ENCODE data around the gene DNAJB4.
A peak's percentile ranks its signal among the peaks of the same experiment; 100 is the strongest.
"Not testable (repeated sequence)": the region's sequence is repeated elsewhere in the genome, so short reads cannot be mapped to it uniquely, and the experiment has no call there.

Gene DNAJB4

DNA sequence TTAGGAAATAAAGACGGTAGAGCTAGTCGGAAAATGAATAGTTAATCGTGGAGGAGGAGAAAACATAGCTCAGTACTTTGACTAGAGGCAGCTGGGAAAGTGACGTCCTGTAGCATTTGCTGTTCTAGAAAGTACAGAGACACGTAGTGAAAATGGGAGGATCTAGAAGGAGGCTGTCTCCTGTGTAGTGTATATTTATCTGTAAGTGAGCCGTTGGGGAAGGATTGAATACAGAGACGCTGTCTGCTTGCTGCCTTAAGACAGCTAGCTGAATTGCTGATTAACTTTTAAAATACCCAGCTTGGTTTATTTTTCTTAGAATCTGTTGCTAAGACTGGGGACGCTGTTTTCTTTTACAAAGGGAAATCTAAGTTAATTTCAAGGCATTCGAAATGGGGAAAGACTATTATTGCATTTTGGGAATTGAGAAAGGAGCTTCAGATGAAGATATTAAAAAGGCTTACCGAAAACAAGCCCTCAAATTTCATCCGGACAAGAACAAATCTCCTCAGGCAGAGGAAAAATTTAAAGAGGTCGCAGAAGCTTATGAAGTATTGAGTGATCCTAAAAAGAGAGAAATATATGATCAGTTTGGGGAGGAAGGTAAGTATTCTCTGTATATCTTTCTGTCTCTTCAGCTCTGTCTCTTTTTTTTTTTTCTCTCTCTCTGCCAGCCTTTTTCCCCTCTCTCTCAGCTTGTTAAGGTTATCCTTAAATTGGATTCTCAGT, at the start of gene DNAJB4:
TSS of gene DNAJB4 (plus strand) at position 221 of the 729 bp plus-strand sequence. CDS start at position 393, 172 bp downstream.
- peak in 1 of 2 donors; percentile 25 for DNase-seq (ENCODE audit: low read depth in 2 of 2)

DNA sequence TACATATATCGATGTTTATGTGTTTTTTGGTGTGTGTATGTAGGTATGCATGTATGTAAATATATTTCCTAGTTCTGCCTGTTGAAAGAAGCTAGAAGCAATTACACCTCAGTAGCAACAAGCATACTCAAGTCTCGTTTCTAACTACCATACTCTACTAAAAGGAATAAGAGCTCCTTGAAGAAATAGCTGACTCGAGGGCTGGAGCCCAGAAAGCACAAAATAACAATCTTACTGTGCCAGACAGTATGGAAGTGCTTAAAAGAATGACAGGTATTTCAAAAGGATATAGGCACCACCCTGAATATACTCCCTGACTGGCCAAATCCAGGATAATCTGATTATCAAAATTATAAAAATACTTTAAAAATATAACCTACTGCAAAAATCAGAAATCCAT, 49.0 kb upstream of the DNAJB4 start:
- no peak for DNase-seq (ENCODE audit: low read depth in 2 of 2)

DNA sequence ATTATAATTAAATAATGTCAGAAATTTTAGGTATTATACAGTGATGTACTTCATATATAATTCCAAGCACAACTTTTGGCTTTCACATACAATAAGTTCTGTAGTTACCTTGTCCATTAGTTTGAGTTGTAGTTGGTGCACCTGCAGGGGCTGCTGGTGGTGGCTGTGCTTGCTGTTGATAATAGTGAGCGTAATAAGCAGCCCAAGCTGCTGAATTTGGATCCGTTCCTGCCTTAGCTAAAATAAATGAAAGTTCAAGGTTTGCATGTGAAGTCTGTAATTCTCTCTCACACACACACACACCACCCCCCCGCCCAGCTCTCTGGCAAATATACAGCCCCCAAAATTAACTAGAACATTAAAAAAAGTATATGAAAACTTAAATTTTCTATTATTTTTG, 48.3 kb upstream of the DNAJB4 start:
- DNase-seq (ENCODE audit: low read depth in 2 of 2): no peak

DNA sequence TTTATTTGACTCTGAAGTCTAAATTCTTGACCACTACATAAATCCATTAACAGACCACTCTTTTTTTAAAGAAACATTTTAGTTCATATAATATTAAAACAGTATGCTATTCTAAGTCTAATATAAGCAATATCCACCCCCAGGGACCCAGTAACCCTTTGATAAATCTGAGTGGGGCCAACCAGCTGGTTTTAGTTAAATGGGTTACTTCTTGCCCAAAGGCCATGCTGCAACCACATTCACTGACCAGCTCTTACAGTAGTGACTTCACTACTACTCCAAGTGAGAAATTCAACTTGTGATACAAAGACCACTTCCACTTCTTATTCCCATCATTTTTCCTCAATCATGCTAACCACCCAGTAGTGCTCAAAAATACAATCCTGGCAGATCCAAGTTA, 46.3 kb upstream of the DNAJB4 start:
- DNase-seq (ENCODE audit: low read depth in 2 of 2): no peak

DNA sequence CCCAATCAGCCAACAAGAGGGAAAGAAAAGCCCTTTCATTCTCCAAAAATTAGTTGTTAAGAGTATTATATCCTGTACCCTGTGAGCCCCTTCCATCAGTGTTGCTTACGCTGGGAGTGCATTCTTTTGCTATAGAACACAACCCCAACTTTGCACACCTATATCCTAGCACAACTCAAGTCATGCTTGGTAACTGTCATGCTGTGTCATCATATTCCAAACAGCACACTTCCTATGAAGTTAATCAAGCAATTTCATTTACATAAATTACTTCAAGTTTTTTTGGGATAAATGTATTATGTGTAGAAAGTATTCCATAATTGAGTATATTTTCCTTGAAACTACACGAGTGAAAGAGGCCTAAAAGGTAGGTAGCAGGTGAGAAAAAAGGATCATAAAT, 45.9 kb upstream of the DNAJB4 start:
- DNase-seq (ENCODE audit: low read depth in 2 of 2): no peak

DNA sequence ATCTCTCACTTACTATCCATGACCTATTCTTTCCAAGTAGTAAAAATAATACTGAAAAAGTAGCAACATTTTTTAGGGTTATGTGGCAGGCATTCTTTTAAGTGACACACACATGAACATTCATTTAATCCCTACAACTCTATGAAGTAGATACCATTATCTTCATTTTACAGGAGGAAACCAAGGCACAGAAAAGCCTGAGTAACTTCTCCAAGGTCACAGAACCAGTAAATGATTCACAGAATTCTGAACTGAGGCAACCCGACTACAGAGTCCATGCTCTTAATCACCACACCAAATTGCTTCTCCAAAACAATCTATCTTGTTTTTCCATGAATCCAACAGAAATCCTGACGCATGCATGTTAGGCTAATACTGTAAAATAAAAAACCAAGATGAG, 43.3 kb upstream of the DNAJB4 start:
- no peak for DNase-seq (ENCODE audit: low read depth in 2 of 2)

DNA sequence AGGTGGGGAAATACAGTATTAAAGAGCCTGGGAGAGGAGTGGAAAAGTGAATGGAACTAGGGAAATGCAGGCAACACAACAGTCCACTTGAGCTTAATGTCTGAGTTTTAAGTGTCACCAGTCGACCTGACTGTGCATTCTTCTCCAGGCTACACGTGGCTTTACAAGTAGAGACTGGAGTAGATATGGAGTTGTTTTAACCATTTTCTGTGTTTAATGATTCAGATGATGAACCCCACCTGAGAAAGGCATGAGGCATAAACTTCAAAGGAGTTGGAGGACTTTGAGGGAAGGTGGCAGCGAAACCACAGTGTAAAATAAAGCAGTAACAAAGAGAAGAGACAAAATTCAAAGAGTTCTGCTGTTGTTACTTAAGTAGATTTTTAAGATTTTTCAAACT, 38.4 kb upstream of the DNAJB4 start:
- no peak for DNase-seq (ENCODE audit: low read depth in 2 of 2)

DNA sequence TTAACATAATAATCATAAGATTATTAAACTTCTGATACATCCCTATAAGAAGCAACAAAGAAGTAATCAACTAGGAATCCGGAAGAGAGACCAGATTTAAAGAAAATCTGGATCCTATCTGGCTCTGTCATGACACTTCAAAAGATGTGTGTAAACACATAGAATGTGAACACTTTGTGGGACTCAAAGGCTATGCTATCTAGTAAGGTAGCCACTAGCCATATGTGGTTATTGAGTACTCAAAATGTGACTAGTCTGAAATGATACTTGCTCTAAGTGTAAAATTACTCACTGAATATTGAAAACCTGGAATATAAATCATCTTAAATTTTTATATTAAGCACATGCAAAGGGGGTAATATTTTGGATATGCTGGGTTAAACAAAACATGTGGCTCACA, 34.5 kb upstream of the DNAJB4 start:
- no peak for DNase-seq (ENCODE audit: low read depth in 2 of 2)

DNA sequence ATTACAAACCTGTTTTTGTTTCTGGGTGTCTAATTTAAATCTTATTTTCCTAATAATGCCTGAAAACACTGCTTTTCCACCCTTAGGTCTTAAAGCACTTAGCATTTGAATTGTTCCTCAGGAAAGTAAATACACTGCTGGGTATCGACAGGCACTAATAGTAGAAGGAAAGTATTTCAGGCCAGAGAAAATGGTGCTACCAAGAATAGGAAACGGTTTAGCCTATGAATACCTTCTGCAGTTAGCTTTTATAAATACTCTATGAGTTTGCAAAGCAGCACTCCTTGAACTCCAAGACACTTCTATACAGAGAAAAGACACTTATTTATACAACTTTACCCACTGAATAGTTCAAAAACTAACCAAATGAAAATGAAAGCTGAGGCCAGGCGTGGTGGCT, 32.7 kb upstream of the DNAJB4 start:
- no peak for DNase-seq (ENCODE audit: low read depth in 2 of 2)

DNA sequence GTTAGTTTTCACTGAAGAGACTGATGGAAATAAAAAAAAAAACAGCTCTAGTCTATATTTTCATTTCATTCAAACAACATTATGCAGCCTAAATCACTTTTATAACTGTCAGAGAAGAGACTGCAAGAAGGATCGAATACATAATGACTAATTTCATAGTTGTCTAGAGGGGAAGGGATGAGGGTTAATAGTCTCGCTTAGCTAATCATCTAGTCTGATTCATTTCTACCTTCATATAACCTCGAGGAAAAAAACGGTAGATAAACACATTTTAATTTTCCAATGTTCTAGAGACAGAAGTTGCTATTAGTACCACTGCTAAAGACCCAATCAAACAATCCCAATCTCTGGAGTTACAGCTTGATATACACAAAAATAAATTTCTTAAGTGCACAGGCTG, 29.4 kb upstream of the DNAJB4 start:
- no peak for DNase-seq (ENCODE audit: low read depth in 2 of 2)

DNA sequence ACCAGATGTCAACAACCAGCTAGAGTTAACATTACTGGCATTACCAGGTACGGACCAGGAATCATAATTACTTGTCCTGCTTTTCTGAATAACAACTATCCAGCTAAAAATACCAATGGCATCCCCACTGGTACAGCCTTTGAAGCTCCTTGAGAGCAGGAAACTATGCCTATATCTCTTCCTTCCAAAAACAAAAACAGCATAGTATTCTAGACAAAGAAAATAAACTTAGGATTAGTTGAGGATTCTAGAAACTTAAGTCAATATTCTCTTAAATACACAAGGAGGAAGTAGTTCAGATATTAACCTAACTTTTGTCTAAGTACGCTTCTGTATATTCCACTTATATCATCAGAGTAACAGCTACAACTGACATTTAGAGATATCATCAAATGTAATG, 28.8 kb upstream of the DNAJB4 start:
- DNase-seq (ENCODE audit: low read depth in 2 of 2): no peak

DNA sequence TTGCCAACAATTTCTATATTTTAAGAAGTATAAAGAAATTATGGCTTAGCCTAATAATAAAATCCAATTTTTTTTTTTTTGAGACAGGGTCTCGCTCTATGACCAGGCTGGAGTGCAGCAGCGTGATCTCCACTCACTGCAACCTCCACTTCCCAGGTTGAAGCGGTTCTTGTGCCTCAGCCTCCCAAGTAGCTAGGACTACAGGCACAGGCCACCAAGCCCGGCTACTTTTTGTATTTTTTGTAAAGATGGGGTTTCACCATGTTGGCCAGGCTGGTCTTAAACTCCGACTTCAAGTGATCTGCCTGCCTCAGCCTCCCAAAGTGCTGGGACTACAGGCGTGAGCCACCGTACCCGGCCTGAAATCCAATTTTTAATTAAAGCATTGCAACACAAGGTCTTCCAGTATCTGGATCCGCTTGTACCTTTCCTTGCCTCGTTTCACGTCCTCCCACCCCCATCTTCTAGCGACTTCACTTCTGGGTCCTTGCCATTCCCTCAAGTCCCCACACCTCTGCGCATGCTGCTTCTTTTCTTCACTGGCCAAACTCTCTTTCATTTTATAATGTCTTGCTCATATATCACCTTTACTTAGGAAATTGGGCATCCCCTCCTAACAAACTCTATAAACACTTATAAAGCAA, 28.2 kb upstream of the DNAJB4 start:
- no peak for DNase-seq (ENCODE audit: low read depth in 2 of 2)

DNA sequence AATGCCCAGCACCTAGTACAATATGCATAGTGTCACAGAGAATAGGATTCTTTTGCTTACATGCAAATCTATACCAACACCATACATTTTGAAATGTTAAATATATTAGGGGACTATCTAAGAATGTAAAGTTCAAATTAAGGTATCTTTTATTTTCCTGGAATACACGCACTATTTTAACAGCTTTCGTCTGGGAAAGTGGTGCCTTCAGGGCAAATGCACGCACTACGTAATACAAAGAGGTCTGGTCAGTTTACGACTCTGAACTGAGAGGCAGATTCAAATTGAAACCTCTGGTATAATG, 26.8 kb upstream of the DNAJB4 start:
- no peak for DNase-seq (ENCODE audit: low read depth in 2 of 2)

DNA sequence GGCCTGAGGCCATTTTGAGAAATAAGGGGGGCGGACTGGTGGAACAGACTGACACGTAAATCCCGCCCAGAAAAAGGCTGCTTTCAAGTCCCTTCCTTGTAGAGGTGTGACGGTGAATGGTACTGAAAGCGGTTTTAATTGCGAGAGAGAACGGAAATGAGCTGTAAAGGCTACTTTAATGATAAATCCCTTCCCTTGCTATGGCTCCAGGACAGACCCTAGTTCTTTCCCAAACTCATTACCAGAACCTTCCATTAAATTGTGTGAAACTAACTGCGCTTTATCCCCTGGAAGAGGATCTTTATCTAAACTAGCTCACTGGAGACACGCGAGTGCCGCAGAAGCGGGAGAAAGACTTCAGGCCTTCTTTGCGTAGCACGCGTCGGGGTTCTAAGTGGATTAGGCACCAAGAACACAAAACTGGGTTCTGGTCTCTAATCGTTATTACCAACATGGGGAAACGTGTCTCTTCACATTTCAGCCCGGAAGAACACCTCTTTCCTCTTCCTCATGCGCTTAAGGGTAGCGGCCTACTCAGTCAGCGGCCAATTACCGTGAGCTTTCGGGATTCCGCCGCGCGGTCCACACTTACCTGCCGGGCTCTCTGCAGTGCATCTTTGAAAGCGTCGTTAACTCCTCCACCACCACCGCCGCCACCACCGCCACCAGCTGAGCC, 26.3 kb upstream of the DNAJB4 start:
- peak; percentile 39 to 46 for DNase-seq (ENCODE audit: low read depth in 2 of 2)

DNA sequence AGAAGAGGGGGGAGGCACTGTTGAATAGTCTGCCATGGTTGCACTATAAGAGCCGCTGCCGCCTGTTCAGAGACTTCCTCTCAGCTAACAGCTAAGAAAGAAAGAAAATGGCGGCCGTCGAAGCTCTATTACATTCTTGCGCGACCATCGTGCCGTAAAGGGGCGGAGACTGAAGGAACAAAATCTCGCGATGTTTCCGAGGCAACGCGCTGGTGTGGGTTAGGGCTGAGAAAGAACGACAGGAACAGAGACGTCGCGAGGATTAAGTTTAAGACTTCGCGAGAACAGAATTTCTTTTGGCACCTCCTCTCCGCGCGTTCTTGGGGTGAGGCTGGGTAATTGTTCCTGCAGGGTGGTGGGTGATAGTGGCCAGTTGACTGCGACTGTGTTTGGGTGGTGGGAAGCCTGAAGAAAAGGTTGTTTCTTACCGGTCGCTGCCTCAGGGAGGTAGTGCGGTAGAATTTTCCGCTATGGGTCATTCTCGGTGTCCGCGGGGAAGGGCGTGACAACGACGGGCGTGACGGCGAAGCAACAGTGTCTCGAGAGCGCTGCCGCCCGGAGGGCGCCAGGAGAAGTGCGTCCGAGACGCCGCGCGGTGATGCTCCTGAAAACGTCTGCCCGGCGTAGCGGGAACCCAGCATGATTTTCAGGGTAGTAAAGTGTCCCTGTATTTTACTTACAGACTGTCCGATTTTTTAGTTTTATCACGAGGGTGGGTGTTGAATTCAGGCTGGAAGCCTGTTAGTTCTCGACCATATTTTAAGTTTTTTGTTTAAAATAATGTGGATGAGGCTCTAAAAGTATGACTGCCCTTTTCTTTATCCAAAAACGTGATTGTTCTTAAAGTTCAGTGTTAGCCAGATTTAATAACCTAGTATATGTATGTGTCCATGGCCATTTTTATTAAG, 25.5 kb upstream of the DNAJB4 start, which contains the start of gene FUBP1:
TSS of gene FUBP1 (minus strand) at position 104 of the 908 bp plus-strand sequence. CDS start at position 36, 68 bp downstream.
- peak; percentile 88 for DNase-seq (ENCODE audit: low read depth in 2 of 2)

DNA sequence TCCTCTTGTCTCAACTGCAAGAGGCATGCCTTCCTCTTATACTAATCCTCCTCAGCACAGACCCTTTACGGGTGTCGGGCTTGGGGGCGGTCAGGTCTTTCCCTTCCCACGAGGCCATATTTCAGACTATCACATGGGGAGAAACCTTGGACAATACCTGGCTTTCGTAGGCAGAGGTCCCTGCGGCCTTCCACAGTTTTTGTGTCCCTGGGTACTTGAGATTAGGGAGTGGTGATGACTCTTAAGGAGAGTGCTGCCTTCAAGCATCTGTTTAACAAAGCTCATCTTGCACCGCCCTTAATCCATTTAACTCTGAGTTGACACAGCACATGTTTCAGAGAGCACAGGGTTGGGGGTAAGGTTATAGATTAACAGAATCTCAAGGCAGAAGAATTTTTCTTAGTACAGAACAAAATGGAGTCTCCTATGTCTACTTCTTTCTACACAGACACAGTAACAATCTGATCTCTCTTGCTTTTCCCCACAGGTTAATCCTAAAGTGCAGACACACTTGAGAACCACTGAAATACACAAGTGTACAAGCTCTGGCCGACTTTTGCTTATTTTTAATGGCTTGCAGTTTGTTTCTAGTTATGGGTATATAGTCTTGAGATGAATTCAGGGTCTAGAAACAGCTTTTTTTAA, 21.3 kb upstream of the DNAJB4 start:
- not testable (repeated sequence) for DNase-seq (ENCODE audit: low read depth in 2 of 2)

DNA sequence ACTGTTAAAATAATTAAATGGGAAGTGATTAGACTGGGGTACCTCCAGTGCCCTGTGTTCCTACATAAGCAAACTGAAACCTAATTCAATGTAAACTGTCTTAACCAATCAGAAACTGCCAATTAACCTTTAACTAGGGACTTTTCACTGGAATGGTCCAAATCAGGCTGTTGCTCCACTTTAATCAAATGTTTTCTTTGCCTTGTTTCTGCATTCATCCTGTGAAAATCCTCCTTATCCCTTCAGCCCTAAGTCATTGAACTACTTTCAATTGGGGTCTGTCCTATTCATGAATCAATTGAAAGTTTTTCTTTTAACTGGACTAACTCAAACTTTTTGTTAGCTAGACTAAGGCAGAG, 20.8 kb upstream of the DNAJB4 start:
- DNase-seq (ENCODE audit: low read depth in 2 of 2): no peak

DNA sequence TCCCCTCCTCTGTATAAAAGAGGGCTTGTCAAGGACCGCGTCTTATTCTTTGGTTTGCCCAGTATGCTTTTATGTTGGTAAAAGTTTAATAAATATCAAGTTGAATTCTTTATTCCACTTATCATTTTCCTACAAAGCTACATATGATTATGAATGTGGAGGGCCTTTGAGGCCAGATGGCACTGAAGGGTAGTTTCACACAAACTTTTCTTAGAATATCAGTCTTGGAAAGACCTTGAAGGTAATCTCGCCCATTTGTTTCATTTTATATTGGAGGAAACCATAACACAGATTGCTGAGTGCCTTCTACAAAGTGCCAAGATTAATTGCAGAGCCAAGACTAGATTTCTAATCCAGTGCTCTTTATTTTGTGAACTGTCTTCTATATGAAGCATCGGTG, 20.1 kb upstream of the DNAJB4 start:
- no peak for DNase-seq (ENCODE audit: low read depth in 2 of 2)

DNA sequence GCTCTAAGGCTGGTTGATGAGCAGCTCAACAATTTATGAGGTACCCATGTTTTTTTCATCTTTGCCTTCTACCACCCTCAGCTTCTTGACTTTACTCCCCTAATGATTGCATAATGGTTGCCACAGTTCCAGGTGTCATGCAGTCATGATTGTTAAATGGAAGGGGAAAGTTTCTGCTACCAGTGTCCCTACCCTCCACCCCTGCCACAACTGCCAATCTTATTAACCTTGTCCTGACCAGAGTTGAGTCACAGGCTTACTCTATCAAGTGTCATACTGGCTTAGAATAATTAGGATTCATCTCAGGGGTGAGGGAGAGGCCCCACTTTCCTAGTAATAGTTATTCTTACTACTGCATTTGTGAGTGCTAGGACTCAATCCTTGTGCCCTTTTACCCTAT, 17.9 kb upstream of the DNAJB4 start:
- DNase-seq (ENCODE audit: low read depth in 2 of 2): no peak

DNA sequence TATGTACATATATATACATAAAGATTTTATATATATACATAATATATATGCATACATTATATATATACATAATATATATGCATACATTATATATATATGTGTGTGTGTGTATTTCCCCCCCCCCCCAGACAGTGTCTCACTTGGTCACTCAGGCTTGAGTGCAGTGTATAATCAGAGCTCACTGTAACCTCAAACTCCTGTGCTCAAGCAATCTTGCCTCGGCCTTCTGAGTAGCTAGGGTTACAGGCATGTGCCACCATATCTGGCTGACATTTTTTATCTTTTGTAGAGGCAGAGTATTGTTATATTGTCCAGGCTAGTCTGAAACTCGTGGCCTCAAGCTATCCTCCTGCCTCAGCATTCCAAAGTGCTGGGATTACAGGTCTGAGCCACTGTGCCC, 16.8 kb upstream of the DNAJB4 start:
- no peak for DNase-seq (ENCODE audit: low read depth in 2 of 2)

DNA sequence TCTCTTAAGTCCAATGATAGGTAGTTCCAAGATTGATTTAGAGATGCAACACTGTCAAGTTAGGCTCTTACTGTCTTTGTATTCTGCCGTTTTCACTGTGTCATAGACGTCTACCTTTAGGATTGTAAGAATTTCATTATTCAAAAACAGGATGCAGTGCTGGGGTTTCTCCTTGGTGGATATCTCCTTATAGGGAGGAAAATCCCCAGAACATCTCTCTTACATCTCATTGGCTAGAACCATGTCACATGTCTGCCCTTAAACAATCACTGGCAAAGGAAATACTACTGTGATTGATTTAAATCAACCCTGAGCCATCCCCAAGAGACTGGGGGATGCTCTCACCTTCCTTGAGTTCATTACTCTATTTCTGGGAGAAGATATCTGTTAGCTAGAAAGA, 15.0 kb upstream of the DNAJB4 start:
- no peak for DNase-seq (ENCODE audit: low read depth in 2 of 2)

Data from stimulated activated CD8-positive, alpha-beta memory T cell treated with anti-CD3 and anti-CD28 coated beads, Interleukin-7, amount 100 ng/mL, for 1 hour (primary cell).